GM21529 (cell line): ENCODE measurements around the gene OPN1SW.

Source experiments
- ATAC-seq: cut with Tn5 transposase; IDR thresholded peaks from one replicate; pipeline ENCODE4 v1.9.1; 2021; ENCODE audit not compliant: unreplicated experiment

The OPN1SW gene

GRCh38 chr7:128794020-128794419, 18.4 kb upstream of the OPN1SW start:
- ATAC-seq = no peak

- ATAC-seq = no peak
Observed at GRCh38 chr7:128793181-128793547, 17.6 kb upstream of the OPN1SW start.

- ATAC-seq = no peak
Observed at GRCh38 chr7:128792471-128793180, 17.0 kb upstream of the OPN1SW start.

DNA sequence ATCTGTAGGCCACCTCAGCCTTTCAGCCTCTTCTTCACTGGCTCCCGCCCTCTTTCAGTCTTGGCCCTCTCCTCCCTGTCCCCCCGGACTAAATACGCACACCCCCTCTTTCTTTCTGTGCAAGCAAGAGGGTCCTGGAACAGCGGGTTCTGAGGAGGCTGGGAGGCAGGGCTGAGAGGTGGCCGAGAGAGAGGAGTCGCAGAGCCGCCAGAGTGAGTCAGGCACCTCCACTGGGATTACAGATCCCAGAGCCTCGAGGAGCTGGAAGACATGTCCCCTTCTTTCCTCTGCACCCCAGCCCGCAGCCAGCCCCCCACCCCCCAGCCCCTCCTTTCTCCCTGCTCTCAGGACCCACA, 16.4 kb upstream of the OPN1SW start:
- no peak for ATAC-seq

DNA sequence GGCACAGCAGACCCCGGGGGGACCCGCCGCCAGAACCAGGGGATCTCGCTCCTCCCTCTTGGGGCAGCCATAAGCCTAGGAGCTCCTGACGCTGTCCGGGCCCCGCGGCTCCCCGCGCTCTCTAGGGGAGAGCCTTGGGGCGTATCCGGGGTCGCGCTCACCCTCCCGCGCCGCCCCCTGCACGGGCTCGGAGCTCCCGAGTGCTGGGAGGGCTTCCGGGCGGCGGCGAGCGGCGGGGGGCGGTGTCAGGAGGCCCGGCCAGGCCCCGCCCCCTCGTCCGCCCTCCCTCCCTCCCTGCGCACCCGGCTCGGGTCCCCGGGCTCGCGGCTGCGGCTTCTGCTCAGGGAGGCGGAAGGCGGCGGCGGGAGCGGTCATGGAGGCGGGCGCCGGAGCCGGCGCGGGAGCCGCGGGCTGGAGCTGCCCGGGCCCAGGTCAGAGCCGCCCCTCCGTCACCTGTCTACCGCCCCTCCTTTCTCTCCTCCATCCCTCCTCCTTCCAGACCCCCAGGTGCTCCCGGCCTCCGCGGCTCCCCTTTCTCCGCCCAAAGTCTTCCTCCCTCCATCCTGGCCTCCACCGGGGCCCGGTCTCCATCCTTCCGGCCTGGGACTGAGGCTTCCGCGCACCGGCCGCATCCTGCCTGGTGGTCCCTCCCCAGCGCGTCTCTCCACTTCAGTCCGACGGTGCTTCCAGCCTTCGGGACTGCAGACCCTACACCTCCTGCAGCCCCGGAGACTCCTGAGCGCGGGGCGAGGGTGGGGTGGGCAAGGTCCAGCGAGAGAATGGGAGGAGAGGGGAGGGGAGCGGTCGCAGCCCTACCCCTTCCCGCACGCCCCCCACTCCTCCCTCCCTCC, 15.8 kb upstream of the OPN1SW start, which contains the start of gene CCDC136:
Gene CCDC136 (plus strand): TSS at position 848 of the 851 bp plus-strand sequence. CDS start 444 bp downstream, outside the sequence.
- peak; percentile 79 for ATAC-seq

DNA sequence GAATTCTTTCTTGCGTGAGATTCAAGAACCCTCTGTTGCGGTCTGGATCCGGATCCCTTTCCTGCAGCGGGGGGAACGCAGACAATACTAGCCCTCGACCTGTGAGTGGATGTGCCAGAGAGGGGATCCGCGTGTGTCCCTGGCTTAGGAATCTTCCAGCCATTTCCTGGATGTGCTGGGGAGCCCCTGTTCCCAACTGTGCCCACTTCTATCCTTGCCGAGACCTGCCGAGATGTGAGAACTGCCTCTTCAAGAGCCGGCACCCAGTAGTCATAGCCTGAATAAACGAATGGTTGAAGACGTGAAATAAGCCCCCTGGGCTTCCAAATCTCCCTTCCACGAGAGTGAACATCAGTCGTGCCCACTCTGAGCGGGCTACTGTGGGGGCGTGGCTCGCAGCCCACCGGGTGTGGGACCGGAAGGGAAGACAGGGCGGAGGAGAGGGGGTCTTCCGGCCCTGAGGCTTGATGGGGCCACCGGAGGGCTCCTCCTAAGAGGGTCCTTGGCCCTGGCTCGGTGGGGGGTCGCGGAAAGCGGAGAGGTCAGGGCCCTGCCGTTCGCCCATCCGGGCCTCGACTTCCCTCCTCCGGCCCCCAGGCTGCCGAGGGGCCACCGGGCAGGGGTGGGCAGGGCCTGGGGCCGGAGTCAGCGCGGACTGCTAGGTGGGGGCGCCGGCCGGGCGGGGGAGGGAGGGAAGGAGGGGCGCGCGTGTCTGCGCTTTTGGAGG, 14.9 kb upstream of the OPN1SW start:
- ATAC-seq = peak; percentile 6

- ATAC-seq = no peak
Observed at GRCh38 chr7:128788446-128789412, 13.1 kb upstream of the OPN1SW start.

DNA sequence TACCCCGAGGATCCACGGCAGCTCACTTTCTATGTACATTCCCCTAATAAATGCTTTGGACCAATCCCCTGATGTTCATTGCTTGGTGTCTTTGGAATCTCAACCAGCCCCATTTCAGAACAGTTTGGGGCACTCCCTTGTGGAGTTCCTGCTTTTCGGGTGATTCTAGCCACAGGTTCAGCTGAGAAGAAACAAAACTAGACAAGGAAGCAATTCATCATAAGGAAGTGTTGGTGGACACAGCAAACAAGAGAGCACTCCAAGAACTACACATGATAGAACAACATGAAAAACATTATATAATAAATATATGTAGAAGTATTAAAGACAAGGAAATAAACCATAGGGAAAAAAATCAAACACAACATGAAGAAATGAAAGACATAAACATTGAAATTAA, 10.1 kb upstream of the OPN1SW start:
- no peak for ATAC-seq

DNA sequence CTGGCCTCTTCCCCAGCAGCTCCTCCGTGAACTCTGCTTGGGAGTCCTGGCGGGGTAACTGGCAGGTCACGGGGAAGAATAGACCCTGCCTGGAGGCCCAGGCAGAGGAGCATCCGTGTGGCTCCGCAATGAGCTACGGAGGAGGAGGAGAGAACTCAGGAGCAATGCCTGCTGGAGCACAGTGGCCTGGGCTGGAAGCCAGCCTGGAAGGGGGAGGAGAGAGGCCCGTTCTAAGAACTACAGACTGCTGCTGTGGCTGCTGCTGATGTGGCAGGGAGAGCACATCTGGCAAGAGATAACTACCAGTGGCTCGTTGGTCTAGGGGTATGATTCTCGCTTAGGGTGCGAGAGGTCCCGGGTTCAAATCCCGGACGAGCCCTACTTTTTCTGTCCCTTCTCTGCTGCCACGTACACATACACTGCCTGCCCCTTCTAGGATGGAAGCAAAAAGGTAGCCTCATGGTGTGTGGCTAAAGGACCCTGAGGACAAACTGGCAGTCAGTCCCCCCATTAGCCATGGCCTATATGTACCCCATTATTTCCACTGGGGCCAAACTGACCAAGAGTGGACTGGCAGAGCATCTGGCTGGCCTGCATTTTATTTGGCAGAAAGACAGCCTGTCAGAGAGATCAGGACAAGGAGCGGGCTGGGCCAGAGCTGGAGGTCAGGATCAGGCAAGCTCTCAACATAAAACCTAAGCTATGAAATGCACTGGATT, 7.7 kb upstream of the OPN1SW start:
- ATAC-seq = no peak

- no peak for ATAC-seq
Observed at GRCh38 chr7:128781851-128782250, 6.3 kb upstream of the OPN1SW start.

DNA sequence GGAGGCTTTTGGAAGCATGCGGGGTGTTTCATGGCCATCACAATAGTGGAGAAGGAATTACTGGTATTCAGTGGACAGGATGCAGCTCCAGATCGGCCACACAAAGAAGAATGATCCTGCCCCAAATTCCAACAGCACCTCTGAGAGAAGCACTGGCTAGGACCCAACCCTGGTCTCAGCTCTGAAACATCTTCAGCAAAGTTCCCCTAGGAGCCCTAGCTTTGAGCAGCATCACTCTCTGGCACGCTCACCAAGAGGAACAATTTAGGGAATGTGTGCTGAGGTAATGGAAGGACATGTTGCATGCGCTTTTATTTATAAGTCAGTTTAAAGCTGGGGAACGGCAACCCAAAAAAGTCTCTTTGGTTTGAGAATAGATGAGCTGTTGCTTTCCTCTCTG, 5.5 kb upstream of the OPN1SW start:
- ATAC-seq = no peak

- no peak for ATAC-seq
Observed at GRCh38 chr7:128778946-128779345, 3.4 kb upstream of the OPN1SW start.

GRCh38 chr7:128777156-128778123, 1.8 kb upstream of the OPN1SW start:
- ATAC-seq = no peak

DNA sequence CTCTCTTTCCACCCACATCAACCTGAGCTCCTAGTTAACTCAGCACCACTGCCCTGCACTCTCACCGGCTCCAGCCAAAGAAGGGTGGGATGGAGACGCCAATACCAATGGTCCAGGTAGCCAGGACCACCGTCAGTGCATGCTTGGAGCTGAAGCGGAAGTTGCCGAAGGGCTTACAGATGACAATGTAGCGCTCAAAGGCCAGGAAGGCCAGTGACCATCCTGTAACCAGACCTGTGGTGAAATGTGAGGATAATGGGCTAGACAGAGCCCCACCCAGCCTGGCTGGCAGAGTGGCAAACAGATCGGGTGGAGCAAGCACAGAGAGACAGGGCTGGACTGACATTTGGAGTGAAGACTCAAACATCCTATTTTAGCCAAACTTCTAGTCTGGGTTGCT, 673 bp downstream of the OPN1SW start:
- ATAC-seq = no peak

DNA sequence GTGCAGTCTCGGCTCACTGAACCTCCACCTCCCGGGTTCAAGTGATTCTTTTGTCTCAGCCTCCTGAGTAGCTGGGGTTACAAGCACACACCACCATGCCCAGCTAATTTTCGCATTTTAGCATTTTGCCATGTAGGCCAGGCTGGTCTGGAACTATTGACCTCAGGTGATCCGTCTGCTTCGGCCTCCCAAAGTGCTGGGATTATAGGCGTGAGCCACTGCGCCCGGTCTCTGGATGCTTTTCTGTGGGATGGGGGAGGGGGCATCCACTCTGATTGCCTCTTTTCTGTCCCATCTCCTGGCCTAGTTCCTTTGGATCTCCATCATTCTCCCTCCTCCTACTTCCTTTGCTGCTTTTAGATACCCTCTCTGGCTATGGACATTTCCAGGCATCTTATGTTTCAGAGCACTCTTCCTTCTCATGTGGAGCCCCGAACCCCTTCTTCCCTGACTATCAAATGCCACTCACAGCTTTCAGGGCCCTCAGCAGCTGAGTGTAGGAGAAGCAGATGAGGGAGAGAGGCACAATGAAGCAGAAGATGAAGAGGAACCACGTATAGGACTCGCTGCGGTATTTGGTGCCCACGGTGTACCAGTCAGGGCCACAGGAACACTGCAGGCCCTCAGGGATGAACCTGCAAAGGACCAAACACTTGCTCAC, 1.4 kb downstream of the OPN1SW start:
- no peak for ATAC-seq

DNA sequence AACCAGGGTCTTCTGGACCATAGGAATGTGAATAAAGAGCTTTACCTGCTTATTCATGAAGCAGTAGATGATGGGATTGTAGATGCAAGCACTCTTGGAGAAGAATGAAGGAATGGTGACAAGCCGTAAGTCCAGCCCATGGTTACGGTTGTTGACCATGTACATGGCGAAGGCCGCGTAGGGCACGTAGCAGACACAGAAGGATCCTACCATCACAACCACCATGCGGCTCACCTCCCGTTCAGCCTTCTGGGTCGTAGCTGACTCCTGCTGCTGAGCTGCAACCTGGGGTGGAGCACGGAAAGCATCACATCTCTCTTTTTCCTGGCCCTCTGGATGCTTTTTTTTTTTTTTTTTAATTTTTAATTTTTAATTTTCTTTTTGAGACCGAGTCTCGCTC, 2.0 kb downstream of the OPN1SW start:
- ATAC-seq = no peak

- ATAC-seq = no peak
Observed at GRCh38 chr7:128770233-128770632, 5.4 kb downstream of the OPN1SW start.

DNA sequence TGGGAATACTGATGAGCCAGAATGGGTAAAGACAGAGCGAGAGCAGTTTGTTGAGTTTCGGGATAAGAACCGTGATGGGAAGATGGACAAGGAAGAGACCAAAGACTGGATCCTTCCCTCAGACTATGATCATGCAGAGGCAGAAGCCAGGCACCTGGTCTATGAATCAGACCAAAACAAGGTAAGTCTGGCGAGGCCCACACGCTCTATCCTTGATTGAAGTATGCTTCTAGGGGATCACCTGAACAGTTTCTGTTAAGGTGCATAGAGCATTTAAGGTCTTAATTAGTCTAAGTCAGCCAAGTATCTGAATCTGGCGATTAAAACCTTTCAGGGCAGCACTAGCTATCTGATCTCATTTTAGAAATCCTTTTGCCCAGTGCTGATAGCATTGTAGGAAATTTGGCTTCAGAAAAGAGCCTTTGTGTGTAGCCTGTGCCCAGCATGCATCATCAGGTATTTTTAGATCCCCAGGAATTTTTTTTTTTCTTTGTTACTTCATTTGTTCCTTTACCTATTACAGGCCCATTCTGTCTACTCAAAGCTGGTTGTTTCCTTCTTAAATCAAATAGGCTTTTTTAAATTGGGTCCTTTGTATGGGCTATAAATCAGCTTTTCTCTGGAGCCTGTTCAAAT, 8.0 kb downstream of the OPN1SW start:
- ATAC-seq = no peak
